ENCODE measurements around the gene CBFA2T2. TPM values are rescaled to one million over a fixed set of nuclear protein-coding genes. Genes with fewer than 3 reads are reported as not detected.

CBFA2T2 gene
- total RNA-seq, 1 experiment from 2014 or later: 16.3 TPM

- in situ Hi-C loops (cut with HindIII; ENCODE audit: low pct_unique_long_range_greater_than_20kb, low sequenced_read_pairs) (no loop called here), intact Hi-C loops (cut with micrococcal nuclease; ENCODE audit: unreplicated experiment) (no loop called here)
- DNase-seq (ENCODE audit: low read depth, low spot score) (no peak), ATAC-seq (no peak)
- H3K36me3 ChIP-seq (ENCODE audit: control insufficient read depth, insufficient read depth, low read length): no peaks in the 10 kb centered on the region
- ChIA-PET POLR2A (interaction anchor here (0.5 to 0.7 kb wide), 2 partner anchors 17 to 136 kb away, joined by 3 read pairs; no protein-coding TSS in a partner anchor), CTCF (no interaction called here)
- H3K27ac ChIP-seq (ENCODE audit: low read length): no peak overlapping the region
- H3K4me1 ChIP-seq (ENCODE audit: control insufficient read depth, insufficient read depth, low read length): peaks cover 6% of the 10 kb centered on the region
- no TSS peak for BruUV-seq (replicated peaks)
- H3K27me3 ChIP-seq (ENCODE audit: control insufficient read depth, insufficient read depth, low read length): no peaks in the 10 kb centered on the region
- H3K9me3 ChIP-seq (ENCODE audit: control insufficient read depth, insufficient read depth, low read depth, low read length): no peaks in the 10 kb centered on the region
- H3K4me3 ChIP-seq (ENCODE audit: low read depth in 2 of 2, low read length in 2 of 2): no peak overlapping the region
- TF ChIP-seq TCF7L2 (IDR thresholded peaks at IDR 0.05; ENCODE audit: low read depth, low read length) (no peak), POLR2AphosphoS5 (IDR thresholded peaks at IDR 0.05; ENCODE audit: low read depth, low read length) (no peak), REST (IDR thresholded peaks at IDR 0.05; ENCODE audit: insufficient read depth in 1 of 2, low read depth in 2 of 2, low read length in 1 of 2) (no peak), SIN3A (IDR thresholded peaks at IDR 0.05; ENCODE audit: borderline replicate concordance, insufficient read depth, low read depth, low read length) (no peak), CTCF (IDR thresholded peaks at IDR 0.05) (no peak)
These were observed 191.9 kb downstream of the CBFA2T2 start for GRCh38 chr20:33681728-33682353.

GRCh38 chr20:33684533-33685327 lies 194.8 kb downstream of the CBFA2T2 start:
- peak overlapping the region; percentile 80 for H3K27ac ChIP-seq (ENCODE audit: low read length)
- no peak for ATAC-seq
- H3K36me3 ChIP-seq (ENCODE audit: control insufficient read depth, insufficient read depth, low read length): no peaks in the 10 kb centered on the region
- ChIA-PET POLR2A (no interaction called here), CTCF (interaction anchor here (0.5 kb wide), 1 partner anchor 169 kb away, joined by 4 read pairs; no protein-coding TSS in a partner anchor)
- peaks cover 6% of the 10 kb centered on the region for H3K4me1 ChIP-seq (ENCODE audit: control insufficient read depth, insufficient read depth, low read length)
- BruUV-seq (replicated peaks): TSS peak; percentile 69
- DNase-seq (ENCODE audit: low read depth, low spot score): no peak
- no peaks in the 10 kb centered on the region for H3K9me3 ChIP-seq (ENCODE audit: control insufficient read depth, insufficient read depth, low read depth, low read length)
- no peak for TF ChIP-seq REST (IDR thresholded peaks at IDR 0.05; ENCODE audit: insufficient read depth in 1 of 2, low read depth in 2 of 2, low read length in 1 of 2)
- TF ChIP-seq TCF7L2 (IDR thresholded peaks at IDR 0.05; ENCODE audit: low read depth, low read length): no peak
- no peak for TF ChIP-seq CTCF (IDR thresholded peaks at IDR 0.05)
- no peak for TF ChIP-seq SIN3A (IDR thresholded peaks at IDR 0.05; ENCODE audit: borderline replicate concordance, insufficient read depth, low read depth, low read length)
- no peak; the same call in 1 of the 2 replicates for TF ChIP-seq POLR2AphosphoS5 (IDR thresholded peaks at IDR 0.05; ENCODE audit: low read depth, low read length)
- in situ Hi-C loops (cut with HindIII; ENCODE audit: low pct_unique_long_range_greater_than_20kb, low sequenced_read_pairs): no loop called here
- intact Hi-C loops (cut with micrococcal nuclease; ENCODE audit: unreplicated experiment): no loop called here
- H3K27me3 ChIP-seq (ENCODE audit: control insufficient read depth, insufficient read depth, low read length): no peaks in the 10 kb centered on the region
- peak overlapping the region; percentile 58 to 83 for H3K4me3 ChIP-seq (ENCODE audit: low read depth in 2 of 2, low read length in 2 of 2)

Measured in Panc1 (cell line).